HepG2 (cell line): Measurements from ENCODE around the gene TEX14. TPM values are rescaled to one million over a fixed set of nuclear protein-coding genes. Genes with fewer than 3 reads are reported as not detected.

Experiments
- ARNT2 ChIP-seq: sonication (generic); formaldehyde crosslinking; IDR thresholded peaks from 2 replicates; pipeline ENCODE4 v1.8.0; 2022; ENCODE audit warnings: mild to moderate bottlenecking, low read depth, missing genetic modification reagents, moderate library complexity
- EHMT2 ChIP-seq: fragments of 200-600 bp; sonication (generic); IDR thresholded peaks from 2 replicates; pipeline ENCODE4 v1.7.0; 2017; ENCODE audit warnings: antibody characterized with exemption, low read depth, low read length, borderline replicate concordance
- HOXA7 ChIP-seq: sonication (generic); formaldehyde crosslinking; IDR thresholded peaks from 2 replicates; pipeline ENCODE4 v1.8.1; 2022; ENCODE audit warnings: mild to moderate bottlenecking, missing genetic modification reagents, moderate library complexity
- KDM5B ChIP-seq: sonication (generic); formaldehyde crosslinking; IDR thresholded peaks from 2 replicates; pipeline ENCODE4 v1.4.0; 2020; ENCODE audit warnings: missing genetic modification reagents, mild to moderate bottlenecking, borderline replicate concordance
- ZBTB2 ChIP-seq: sonication (generic); formaldehyde crosslinking; IDR thresholded peaks from 2 replicates; pipeline ENCODE4 v1.8.0; 2022; ENCODE audit warnings: low read depth, missing genetic modification reagents
- ZNF281 ChIP-seq: sonication (generic); formaldehyde crosslinking; IDR thresholded peaks from 2 replicates; pipeline ENCODE4 v1.4.0; 2020; ENCODE audit warnings: missing genetic modification reagents, borderline replicate concordance
- ZNF331 ChIP-seq: sonication (generic); formaldehyde crosslinking; IDR thresholded peaks from 2 replicates; pipeline ENCODE4 v1.4.0; 2020; ENCODE audit warnings: missing genetic modification reagents
- ZNF7 ChIP-seq: IDR thresholded peaks from 2 replicates; pipeline ENCODE4 v1.6.1; 2016; ENCODE audit warnings: missing biosample characterization, missing genetic modification reagents
- ZNF709 ChIP-seq: sonication (generic); formaldehyde crosslinking; IDR thresholded peaks from 2 replicates; pipeline ENCODE4 v1.5.0; 2020; ENCODE audit warnings: mild to moderate bottlenecking, missing genetic modification reagents
- polyA plus RNA-seq, 8 experiments: library from polyadenylated mRNA; depleted of rRNA in 3 of 8; stranded (reverse) in 7 of 8; unstranded in 1 of 8; fragments of >200 nt; fragmentation: Illumina TruSeq in 4 of 8; extraction: Trizol in 4 of 8; gene quantifications; 2 replicates each; pipeline versions ENCODE4 v1.2.1 to v1.2.3, GENCODE V29; 2011 to 2016; ENCODE audit warnings: low read depth in 4 of 8, missing spikeins in 1 of 8, mixed read lengths in 1 of 8; ENCODE audit not compliant: insufficient read depth in 1 of 8
- total RNA-seq, 5 experiments: library from RNA; depleted of rRNA; stranded (reverse); fragments of >200 nt; fragmentation: Illumina TruSeq; extraction: Trizol; gene quantifications; 2 replicates each; pipeline ENCODE4 v1.2.3, GENCODE V29; 2016; ENCODE audit warnings: low read depth in 1 of 5

The TEX14 gene
- total and polyA plus RNA-seq, 2 of the 13 experiments (the other 11 are each of a cell fraction or from before 2014, with no cell fraction given): 0.04 to 0.07 TPM

- no peak for TF ChIP-seq HOXA7
- no peak for TF ChIP-seq ZNF281 (CRISPR knock-in tag)
- TF ChIP-seq ZNF7: no peak
- TF ChIP-seq ZNF331: no peak
- no peak for TF ChIP-seq EHMT2
- TF ChIP-seq ZBTB2: no peak
- TF ChIP-seq ZNF709 (CRISPR knock-in tag): no peak
- no peak for TF ChIP-seq ARNT2 (CRISPR knock-in tag)
- TF ChIP-seq KDM5B (CRISPR knock-in tag): no peak
- TF ChIP-seq, all 625 proteins: peak for 21
Observed at GRCh38 chr17:58587713-58588117, 104.1 kb downstream of the TEX14 start (continued).
